Lung (tissue), 12 donors: Measurements from ENCODE around the gene CAMK1D. TPM values are rescaled to one million over a fixed set of nuclear protein-coding genes. Genes with fewer than 3 reads are reported as not detected.

Experiments used
- ATAC-seq: fragments of 200-7000 bp; cut with Tn5 transposase; one replicate; pipeline ENCODE4 v1.9.1; 2020; ENCODE audit warnings: moderate number of reproducible peaks; ENCODE audit not compliant: insufficient read depth, low FRiP score
- DNase-seq, 3 donors: peaks; one replicate each; pipeline ENCODE4 v3.0.0-alpha.2; 2013 to 2017
- H3K27ac ChIP-seq, 2 donors: one replicate each; pipeline ENCODE4 v1.5.1; 2013; ENCODE audit warnings: mild to moderate bottlenecking in 2 of 2, moderate library complexity in 2 of 2, control low read depth in 1 of 2, inconsistent platforms in 1 of 2, low read depth in 1 of 2, low read length in 1 of 2
- H3K27me3 ChIP-seq, 3 donors: one replicate each; pipeline ENCODE4 v1.5.1; 2013; ENCODE audit warnings: low read length in 2 of 3; ENCODE audit not compliant: control insufficient read depth in 3 of 3, insufficient read depth in 3 of 3
- H3K36me3 ChIP-seq, 4 donors: one replicate each; pipeline ENCODE4 v1.5.1; 2013; ENCODE audit warnings: low read length in 4 of 4, mild to moderate bottlenecking in 1 of 4, moderate library complexity in 1 of 4; ENCODE audit not compliant: control insufficient read depth in 4 of 4, insufficient read depth in 4 of 4
- H3K4me1 ChIP-seq, 5 donors: one replicate each; pipeline ENCODE4 v1.5.1; 2013; ENCODE audit warnings: low read length in 5 of 5, mild to moderate bottlenecking in 2 of 5, moderate library complexity in 1 of 5; ENCODE audit not compliant: control insufficient read depth in 5 of 5, insufficient read depth in 5 of 5
- H3K4me3 ChIP-seq: one replicate; pipeline ENCODE4 v1.5.1; 2013; ENCODE audit warnings: mild to moderate bottlenecking, control low read depth, moderate library complexity
- H3K9ac ChIP-seq, 2 donors: one replicate each; pipeline ENCODE4 v1.5.1; 2013; ENCODE audit warnings: low read length in 2 of 2, control low read depth in 1 of 2; ENCODE audit not compliant: insufficient read depth in 1 of 2
- H3K9me3 ChIP-seq, 4 donors: one replicate each; pipeline ENCODE4 v1.5.1; 2013; ENCODE audit warnings: low read length in 3 of 4, mild to moderate bottlenecking in 1 of 4, moderate library complexity in 1 of 4; ENCODE audit not compliant: control insufficient read depth in 4 of 4, insufficient read depth in 3 of 4
- CTCF ChIP-seq: IDR thresholded peaks from 2 replicates; pipeline ENCODE4 v1.5.1; 2012; ENCODE audit warnings: mild to moderate bottlenecking; ENCODE audit errors: control extremely low read depth, extremely low read depth
- WGBS, 2 donors: extraction: QIAGEN DNeasy Blood & Tissue Kit; methylation state at CpG; one replicate each; pipeline ENCODE4 v1.1.7; 2013; 5-methylcytosine and 5-hydroxymethylcytosine counted together
- polyA plus RNA-seq, 2 donors: library from polyadenylated mRNA; stranded (reverse); fragments of 200-250 nt; gene quantifications; one replicate each; pipeline ENCODE4 v1.2.1, GENCODE V29; 2013
- total RNA-seq, 2 donors: library from RNA; depleted of rRNA in 1 of 2; stranded (reverse); fragments of >200 nt in 1 of 2; gene quantifications; one replicate each; pipeline ENCODE4 v1.2.1, GENCODE V29; 2014 to 2021
- donor health status: control.
- donor health status: control.
- donor health status: Bipolar disorder and iron deficiency.
- donor health status: healthy.
- donor health status: DM: yes; HTN: yes; CAD: no.

The CAMK1D gene
- total and polyA plus RNA-seq, 4 donors: 3.2 to 37.4 (median 7.0) TPM

GRCh38 chr10:12875100-12875499 is 525.8 kb downstream of the CAMK1D start:
- Histone ChIP-seq H3K4me3 (no peak overlapping the region), H3K36me3 (no peaks in the 10 kb centered on the region), H3K27me3 (peaks cover 0 to 9% (median 0%) of the 10 kb centered on the region in 3 donors), H3K9ac (no peak overlapping the region), H3K4me1 (peaks cover 0 to 18% (median 3%) of the 10 kb centered on the region in 5 donors), H3K9me3 (no peaks in the 10 kb centered on the region), H3K27ac (no peak overlapping the region)
- TF ChIP-seq CTCF: no peak
- WGBS, 2 donors: 57 to 76% methylated on average over 5 of the region's 5 CpGs
- ATAC-seq (no peak), DNase-seq (peak; percentile 80 to 97 (median 93))

GRCh38 chr10:12876266-12876665 is 526.9 kb downstream of the CAMK1D start:
- no peak for ATAC-seq
- H3K27ac ChIP-seq: no peak overlapping the region
- H3K9me3 ChIP-seq: no peaks in the 10 kb centered on the region
- 86 to 87% methylated on average over 5 of the region's 5 CpGs for WGBS, 2 donors
- TF ChIP-seq CTCF: no peak
- no peaks in the 10 kb centered on the region for H3K36me3 ChIP-seq
- peaks cover 0 to 18% (median 3%) of the 10 kb centered on the region in 5 donors for H3K4me1 ChIP-seq
- no peak overlapping the region for H3K9ac ChIP-seq
- no peak for DNase-seq
- no peak overlapping the region for H3K4me3 ChIP-seq
- H3K27me3 ChIP-seq: peaks cover 0 to 9% (median 0%) of the 10 kb centered on the region in 3 donors

- H3K9ac ChIP-seq: no peak overlapping the region
- no peak for ATAC-seq
- no peaks in the 10 kb centered on the region for H3K9me3 ChIP-seq
- no peaks in the 10 kb centered on the region for H3K36me3 ChIP-seq
- H3K4me1 ChIP-seq: peaks cover 0 to 18% (median 3%) of the 10 kb centered on the region in 5 donors
- H3K4me3 ChIP-seq: no peak overlapping the region
- no peak for TF ChIP-seq CTCF
- WGBS, 2 donors: 72 to 85% methylated on average over 3 of the region's 3 CpGs
- no peak for DNase-seq
- H3K27ac ChIP-seq: no peak overlapping the region
- H3K27me3 ChIP-seq: peaks cover 0 to 2% (median 0%) of the 10 kb centered on the region in 3 donors
These were observed 527.8 kb downstream of the CAMK1D start for GRCh38 chr10:12877150-12877549.

- peak in 2 of 3 donors; percentile 72 to 82 for DNase-seq
- ATAC-seq: no peak
- Histone ChIP-seq H3K27me3 (peaks cover 0 to 5% (median 3%) of the 10 kb centered on the region in 3 donors), H3K4me3 (no peak overlapping the region), H3K9ac (no peak overlapping the region), H3K27ac (no peak overlapping the region), H3K9me3 (no peaks in the 10 kb centered on the region), H3K4me1 (peaks cover 0 to 7% (median 0%) of the 10 kb centered on the region in 5 donors), H3K36me3 (no peaks in the 10 kb centered on the region)
- no peak for TF ChIP-seq CTCF
These were observed 531.1 kb downstream of the CAMK1D start for GRCh38 chr10:12880423-12880822.
